NCI-H345 (cell line): Measurements from ENCODE around the gene HEG1.
"Not testable (repeated sequence)": the region's sequence is repeated elsewhere in the genome, so short reads cannot be mapped to it uniquely, and the experiment has no call there.

ENCODE experiments used
- DNase-seq: peaks from one replicate; lab custom pipeline; 2025; lab: John Stamatoyannopoulos, UW

Gene HEG1

GRCh38 chr3:124984754-124985153 is 71.0 kb downstream of the HEG1 start:
- no peak for DNase-seq

- DNase-seq: no peak
Measured at GRCh38 chr3:124982855-124983254, 72.9 kb downstream of the HEG1 start.

GRCh38 chr3:124981472-124981871 is 74.3 kb downstream of the HEG1 start:
- no peak for DNase-seq

- DNase-seq: no peak
Measured at GRCh38 chr3:124978627-124979026, 77.2 kb downstream of the HEG1 start.

- DNase-seq: no peak
Measured at GRCh38 chr3:124976383-124976782, 79.4 kb downstream of the HEG1 start.

- no peak for DNase-seq
Measured at GRCh38 chr3:124974691-124975090, 81.1 kb downstream of the HEG1 start.

GRCh38 chr3:124973290-124973689 is 82.5 kb downstream of the HEG1 start:
- DNase-seq: no peak

- DNase-seq: no peak
Measured at GRCh38 chr3:124972457-124972856, 83.3 kb downstream of the HEG1 start.

- DNase-seq: no peak
Measured at GRCh38 chr3:124969963-124970722, 85.7 kb downstream of the HEG1 start.

GRCh38 chr3:124969190-124969589 is 86.6 kb downstream of the HEG1 start:
- no peak for DNase-seq

- DNase-seq: no peak
Measured at GRCh38 chr3:124967964-124968363, 87.8 kb downstream of the HEG1 start.

- DNase-seq: no peak
Measured at GRCh38 chr3:124966521-124967445, 89.0 kb downstream of the HEG1 start.

- DNase-seq: peak; percentile 39
Measured at GRCh38 chr3:124965413-124965812, 90.4 kb downstream of the HEG1 start.

GRCh38 chr3:124964387-124964786 is 91.4 kb downstream of the HEG1 start:
- DNase-seq: no peak

- DNase-seq: no peak
Measured at GRCh38 chr3:124963755-124964154, 92.0 kb downstream of the HEG1 start.

- no peak for DNase-seq
Measured at GRCh38 chr3:124962403-124962940, 93.3 kb downstream of the HEG1 start.

GRCh38 chr3:124960698-124961097 is 95.1 kb downstream of the HEG1 start:
- no peak for DNase-seq

GRCh38 chr3:124960105-124960504 is 95.7 kb downstream of the HEG1 start:
- no peak for DNase-seq

GRCh38 chr3:124957951-124958350 is 97.8 kb downstream of the HEG1 start:
- DNase-seq: not testable (repeated sequence)

GRCh38 chr3:124952282-124952855 is 103.4 kb downstream of the HEG1 start:
- DNase-seq: no peak

- peak; percentile 13 for DNase-seq
Measured at GRCh38 chr3:124951511-124952281, 104.1 kb downstream of the HEG1 start.

- DNase-seq: no peak
Measured at GRCh38 chr3:124950026-124950425, 105.8 kb downstream of the HEG1 start.
